ENCODE data around the gene GOLT1A. TPM values are rescaled to one million over a fixed set of nuclear protein-coding genes. Genes with fewer than 3 reads are reported as not detected.

Gene GOLT1A
- total RNA-seq, 1 donor = not detected

GRCh38 chr1:204186597-204186996, 27.2 kb downstream of the GOLT1A start:
- H3K9me3 ChIP-seq (ENCODE audit: low read depth, low read length) = no peaks in the 10 kb centered on the region
- no peaks in the 10 kb centered on the region for H3K36me3 ChIP-seq (ENCODE audit: insufficient read depth, low read length)
- H3K27ac ChIP-seq (ENCODE audit: low read depth, low read length) = no peak overlapping the region
- no peak overlapping the region for H2AFZ ChIP-seq (ENCODE audit: low read length)
- no peaks in the 10 kb centered on the region for H3K79me2 ChIP-seq (ENCODE audit: insufficient read depth, low read length)
- no peaks in the 10 kb centered on the region for H4K20me1 ChIP-seq (ENCODE audit: insufficient read depth, low read length)
- no peak for DNase-seq (ENCODE audit: insufficient read length, low spot score, missing footprints)
- peaks cover 6% of the 10 kb centered on the region for H3K4me1 ChIP-seq (ENCODE audit: insufficient read depth, low read length)
- TF ChIP-seq, protein P1, sequence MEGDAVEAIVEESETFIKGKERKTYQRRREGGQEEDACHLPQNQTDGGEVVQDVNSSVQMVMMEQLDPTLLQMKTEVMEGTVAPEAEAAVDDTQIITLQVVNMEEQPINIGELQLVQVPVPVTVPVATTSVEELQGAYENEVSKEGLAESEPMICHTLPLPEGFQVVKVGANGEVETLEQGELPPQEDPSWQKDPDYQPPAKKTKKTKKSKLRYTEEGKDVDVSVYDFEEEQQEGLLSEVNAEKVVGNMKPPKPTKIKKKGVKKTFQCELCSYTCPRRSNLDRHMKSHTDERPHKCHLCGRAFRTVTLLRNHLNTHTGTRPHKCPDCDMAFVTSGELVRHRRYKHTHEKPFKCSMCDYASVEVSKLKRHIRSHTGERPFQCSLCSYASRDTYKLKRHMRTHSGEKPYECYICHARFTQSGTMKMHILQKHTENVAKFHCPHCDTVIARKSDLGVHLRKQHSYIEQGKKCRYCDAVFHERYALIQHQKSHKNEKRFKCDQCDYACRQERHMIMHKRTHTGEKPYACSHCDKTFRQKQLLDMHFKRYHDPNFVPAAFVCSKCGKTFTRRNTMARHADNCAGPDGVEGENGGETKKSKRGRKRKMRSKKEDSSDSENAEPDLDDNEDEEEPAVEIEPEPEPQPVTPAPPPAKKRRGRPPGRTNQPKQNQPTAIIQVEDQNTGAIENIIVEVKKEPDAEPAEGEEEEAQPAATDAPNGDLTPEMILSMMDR (IDR thresholded peaks at IDR 0.05; ENCODE audit: extremely low read depth, low read depth, low read length) = no peak
- no peak overlapping the region for H3K4me2 ChIP-seq (ENCODE audit: insufficient read depth, low read length)
- peaks cover 32% of the 10 kb centered on the region for H3K27me3 ChIP-seq (ENCODE audit: insufficient read depth, low read length)
- H3K4me3 ChIP-seq (ENCODE audit: insufficient read depth, low read length) = no peak overlapping the region

DNA sequence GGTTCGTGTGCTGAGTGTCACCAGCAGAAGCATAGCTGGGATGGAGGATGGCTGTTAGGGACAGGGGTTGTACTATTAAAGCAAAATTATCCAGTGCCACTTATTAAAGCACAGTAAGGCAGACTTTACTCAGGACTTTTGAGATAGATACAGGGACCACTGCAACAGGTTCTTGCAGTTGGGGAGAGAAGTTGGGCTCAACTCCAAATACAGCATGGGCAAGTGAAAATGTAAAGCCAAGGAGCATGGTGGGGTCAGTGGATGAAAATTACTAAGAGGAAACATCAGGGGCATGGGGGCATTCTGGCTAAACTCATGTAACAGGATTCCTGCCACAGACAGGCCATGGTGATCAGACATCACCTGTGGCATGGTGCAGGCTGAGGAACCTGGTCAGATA, 32.7 kb downstream of the GOLT1A start:
- Histone ChIP-seq H3K9me3 (ENCODE audit: low read depth, low read length) (no peaks in the 10 kb centered on the region), H3K79me2 (ENCODE audit: insufficient read depth, low read length) (no peaks in the 10 kb centered on the region), H2AFZ (ENCODE audit: low read length) (no peak overlapping the region), H3K36me3 (ENCODE audit: insufficient read depth, low read length) (no peaks in the 10 kb centered on the region), H3K4me1 (ENCODE audit: insufficient read depth, low read length) (no peaks in the 10 kb centered on the region), H3K4me2 (ENCODE audit: insufficient read depth, low read length) (no peak overlapping the region), H3K27me3 (ENCODE audit: insufficient read depth, low read length) (peaks cover 7% of the 10 kb centered on the region), H4K20me1 (ENCODE audit: insufficient read depth, low read length) (no peaks in the 10 kb centered on the region), H3K27ac (ENCODE audit: low read depth, low read length) (no peak overlapping the region), H3K4me3 (ENCODE audit: insufficient read depth, low read length) (no peak overlapping the region)
- no peak for DNase-seq (ENCODE audit: insufficient read length, low spot score, missing footprints)
- TF ChIP-seq, protein P1 (IDR thresholded peaks at IDR 0.05; ENCODE audit: extremely low read depth, low read depth, low read length) = no peak

DNA sequence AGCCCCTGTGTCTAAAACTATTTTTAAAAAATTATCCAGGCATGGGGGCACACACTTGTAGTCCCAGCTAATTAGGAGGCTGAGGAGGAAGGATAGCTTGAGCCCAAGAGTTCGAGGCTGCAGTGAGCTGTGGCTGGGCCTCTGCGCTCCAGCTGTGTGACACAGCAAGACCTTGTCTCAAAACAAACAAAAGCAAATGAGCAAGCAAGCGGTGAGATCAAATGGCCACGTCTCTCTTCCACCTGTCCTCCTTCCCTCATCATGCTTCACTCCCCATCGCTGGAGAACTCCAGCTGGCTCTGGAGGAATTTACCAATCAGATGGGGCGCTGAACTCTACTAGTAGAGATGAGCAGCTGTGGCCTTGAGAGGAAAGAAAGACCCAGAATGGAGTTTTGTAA, 33.7 kb downstream of the GOLT1A start:
- no peaks in the 10 kb centered on the region for H3K9me3 ChIP-seq (ENCODE audit: low read depth, low read length)
- no peaks in the 10 kb centered on the region for H3K4me1 ChIP-seq (ENCODE audit: insufficient read depth, low read length)
- no peaks in the 10 kb centered on the region for H4K20me1 ChIP-seq (ENCODE audit: insufficient read depth, low read length)
- H3K27ac ChIP-seq (ENCODE audit: low read depth, low read length) = no peak overlapping the region
- DNase-seq (ENCODE audit: insufficient read length, low spot score, missing footprints) = no peak
- H3K36me3 ChIP-seq (ENCODE audit: insufficient read depth, low read length) = no peaks in the 10 kb centered on the region
- no peaks in the 10 kb centered on the region for H3K79me2 ChIP-seq (ENCODE audit: insufficient read depth, low read length)
- H3K4me2 ChIP-seq (ENCODE audit: insufficient read depth, low read length) = no peak overlapping the region
- H2AFZ ChIP-seq (ENCODE audit: low read length) = no peak overlapping the region
- TF ChIP-seq, protein P1 (IDR thresholded peaks at IDR 0.05; ENCODE audit: extremely low read depth, low read depth, low read length) = no peak
- H3K27me3 ChIP-seq (ENCODE audit: insufficient read depth, low read length) = peaks cover 10% of the 10 kb centered on the region
- no peak overlapping the region for H3K4me3 ChIP-seq (ENCODE audit: insufficient read depth, low read length)

GRCh38 chr1:204178487-204179281, 35.1 kb downstream of the GOLT1A start:
- TF ChIP-seq, protein P1 (IDR thresholded peaks at IDR 0.05; ENCODE audit: extremely low read depth, low read depth, low read length) = no peak
- no peaks in the 10 kb centered on the region for H3K4me1 ChIP-seq (ENCODE audit: insufficient read depth, low read length)
- no peaks in the 10 kb centered on the region for H3K36me3 ChIP-seq (ENCODE audit: insufficient read depth, low read length)
- no peak overlapping the region for H3K4me2 ChIP-seq (ENCODE audit: insufficient read depth, low read length)
- no peak overlapping the region for H3K27ac ChIP-seq (ENCODE audit: low read depth, low read length)
- H3K9me3 ChIP-seq (ENCODE audit: low read depth, low read length) = no peaks in the 10 kb centered on the region
- no peak for DNase-seq (ENCODE audit: insufficient read length, low spot score, missing footprints)
- H3K4me3 ChIP-seq (ENCODE audit: insufficient read depth, low read length) = no peak overlapping the region
- no peaks in the 10 kb centered on the region for H4K20me1 ChIP-seq (ENCODE audit: insufficient read depth, low read length)
- H3K79me2 ChIP-seq (ENCODE audit: insufficient read depth, low read length) = no peaks in the 10 kb centered on the region
- H3K27me3 ChIP-seq (ENCODE audit: insufficient read depth, low read length) = peaks cover 10% of the 10 kb centered on the region
- no peak overlapping the region for H2AFZ ChIP-seq (ENCODE audit: low read length)

Data from osteoblast (primary cell).